Parathyroid adenoma (tissue), 2 donors: ENCODE data around the gene CNTNAP2.
"Not testable (repeated sequence)": the region's sequence is repeated elsewhere in the genome, so short reads cannot be mapped to it uniquely, and the experiment has no call there.

ENCODE experiments used
- H2AFZ ChIP-seq: fragments of 300-600 bp; sonication (generic); one replicate; pipeline ENCODE4 v1.7.0; 2017; ENCODE audit warnings: antibody characterized with exemption, mild to moderate bottlenecking
- H3K27ac ChIP-seq: fragments of 300-600 bp; sonication (generic); one replicate; pipeline ENCODE4 v1.7.0; 2017
- H3K27me3 ChIP-seq: fragments of 300-600 bp; sonication (generic); one replicate; pipeline ENCODE4 v1.7.0; 2017; ENCODE audit warnings: low read length; ENCODE audit not compliant: control insufficient read depth, insufficient read depth
- H3K36me3 ChIP-seq: fragments of 300-600 bp; sonication (generic); one replicate; pipeline ENCODE4 v1.7.0; 2017; ENCODE audit warnings: low read length; ENCODE audit not compliant: control insufficient read depth, insufficient read depth
- H3K4me1 ChIP-seq: fragments of 300-600 bp; sonication (generic); one replicate; pipeline ENCODE4 v1.7.0; 2017; ENCODE audit warnings: control low read depth
- H3K4me2 ChIP-seq: fragments of 300-600 bp; sonication (generic); one replicate; pipeline ENCODE4 v1.7.0; 2017; ENCODE audit warnings: low read length
- H3K4me3 ChIP-seq: fragments of 300-600 bp; sonication (generic); one replicate; pipeline ENCODE4 v1.7.0; 2017; ENCODE audit warnings: low read depth, low read length
- H3K79me2 ChIP-seq: fragments of 300-600 bp; sonication (generic); one replicate; pipeline ENCODE4 v1.7.0; 2017; ENCODE audit warnings: control low read depth
- H3K9ac ChIP-seq: fragments of 300-600 bp; sonication (generic); one replicate; pipeline ENCODE4 v1.7.0; 2017; ENCODE audit warnings: mild to moderate bottlenecking
- H3K9me3 ChIP-seq: fragments of 300-600 bp; sonication (generic); one replicate; pipeline ENCODE4 v1.7.0; 2017; ENCODE audit warnings: low read length; ENCODE audit not compliant: control insufficient read depth
- TF ChIP-seq, protein P1 (sequence below): fragments of 300-600 bp; sonication (generic); IDR thresholded peaks from one replicate; pipeline ENCODE4 v1.7.0; 2017; ENCODE audit warnings: antibody characterized with exemption, mild to moderate bottlenecking
- donor health status: primary hyperparathyroidism.

The CNTNAP2 gene

DNA sequence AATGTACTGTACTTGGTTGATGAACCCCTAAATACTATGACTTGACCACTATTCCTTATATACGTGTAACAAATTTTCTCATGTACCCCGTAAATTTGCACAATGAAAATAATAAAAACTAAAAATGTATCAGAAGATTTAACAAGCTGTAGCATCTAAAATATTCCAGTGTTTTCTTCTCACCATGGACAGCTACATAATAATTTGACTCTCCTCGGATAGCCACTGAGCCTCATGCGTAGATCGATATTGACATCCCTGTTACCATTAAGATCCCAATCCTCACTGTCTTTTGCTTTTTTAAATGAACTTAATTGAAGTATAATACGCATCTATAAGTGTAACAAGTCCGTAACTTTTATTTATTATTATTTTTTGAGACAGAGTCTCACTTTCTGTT, 2294.3 kb downstream of the CNTNAP2 start:
- TF ChIP-seq, protein P1, sequence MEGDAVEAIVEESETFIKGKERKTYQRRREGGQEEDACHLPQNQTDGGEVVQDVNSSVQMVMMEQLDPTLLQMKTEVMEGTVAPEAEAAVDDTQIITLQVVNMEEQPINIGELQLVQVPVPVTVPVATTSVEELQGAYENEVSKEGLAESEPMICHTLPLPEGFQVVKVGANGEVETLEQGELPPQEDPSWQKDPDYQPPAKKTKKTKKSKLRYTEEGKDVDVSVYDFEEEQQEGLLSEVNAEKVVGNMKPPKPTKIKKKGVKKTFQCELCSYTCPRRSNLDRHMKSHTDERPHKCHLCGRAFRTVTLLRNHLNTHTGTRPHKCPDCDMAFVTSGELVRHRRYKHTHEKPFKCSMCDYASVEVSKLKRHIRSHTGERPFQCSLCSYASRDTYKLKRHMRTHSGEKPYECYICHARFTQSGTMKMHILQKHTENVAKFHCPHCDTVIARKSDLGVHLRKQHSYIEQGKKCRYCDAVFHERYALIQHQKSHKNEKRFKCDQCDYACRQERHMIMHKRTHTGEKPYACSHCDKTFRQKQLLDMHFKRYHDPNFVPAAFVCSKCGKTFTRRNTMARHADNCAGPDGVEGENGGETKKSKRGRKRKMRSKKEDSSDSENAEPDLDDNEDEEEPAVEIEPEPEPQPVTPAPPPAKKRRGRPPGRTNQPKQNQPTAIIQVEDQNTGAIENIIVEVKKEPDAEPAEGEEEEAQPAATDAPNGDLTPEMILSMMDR: no peak
- Histone ChIP-seq H3K4me1 (no peaks in the 10 kb centered on the region), H3K36me3 (no peaks in the 10 kb centered on the region), H3K9ac (no peak overlapping the region), H3K27me3 (no peaks in the 10 kb centered on the region), H3K4me3 (no peak overlapping the region), H3K27ac (no peak overlapping the region), H3K79me2 (no peaks in the 10 kb centered on the region), H3K9me3 (no peaks in the 10 kb centered on the region), H2AFZ (no peak overlapping the region), H3K4me2 (no peak overlapping the region)

DNA sequence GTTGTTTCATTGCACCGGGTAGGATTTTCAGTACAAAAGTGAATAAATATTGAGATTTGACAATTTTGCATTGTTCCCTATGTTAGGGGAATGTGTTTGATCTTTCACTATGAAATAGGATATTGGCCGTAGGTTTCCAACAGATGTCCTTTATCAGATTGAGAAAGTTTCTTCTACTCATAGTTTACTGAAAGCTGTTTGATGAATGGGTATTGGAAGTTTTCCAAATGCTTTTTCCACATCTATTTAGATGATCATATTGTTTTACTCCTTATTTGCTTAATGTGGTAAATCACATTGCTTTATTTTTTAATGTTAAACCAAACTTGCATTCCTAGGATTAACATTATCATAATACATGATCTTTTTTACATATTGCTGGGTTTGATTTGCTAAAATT, 2296.1 kb downstream of the CNTNAP2 start:
- H2AFZ ChIP-seq: no peak overlapping the region
- no peaks in the 10 kb centered on the region for H3K27me3 ChIP-seq
- H3K27ac ChIP-seq: no peak overlapping the region
- H3K4me3 ChIP-seq: no peak overlapping the region
- no peak overlapping the region for H3K9ac ChIP-seq
- no peak overlapping the region for H3K4me2 ChIP-seq
- no peaks in the 10 kb centered on the region for H3K9me3 ChIP-seq
- H3K4me1 ChIP-seq: no peaks in the 10 kb centered on the region
- H3K36me3 ChIP-seq: no peaks in the 10 kb centered on the region
- TF ChIP-seq, protein P1: no peak
- H3K79me2 ChIP-seq: no peaks in the 10 kb centered on the region

DNA sequence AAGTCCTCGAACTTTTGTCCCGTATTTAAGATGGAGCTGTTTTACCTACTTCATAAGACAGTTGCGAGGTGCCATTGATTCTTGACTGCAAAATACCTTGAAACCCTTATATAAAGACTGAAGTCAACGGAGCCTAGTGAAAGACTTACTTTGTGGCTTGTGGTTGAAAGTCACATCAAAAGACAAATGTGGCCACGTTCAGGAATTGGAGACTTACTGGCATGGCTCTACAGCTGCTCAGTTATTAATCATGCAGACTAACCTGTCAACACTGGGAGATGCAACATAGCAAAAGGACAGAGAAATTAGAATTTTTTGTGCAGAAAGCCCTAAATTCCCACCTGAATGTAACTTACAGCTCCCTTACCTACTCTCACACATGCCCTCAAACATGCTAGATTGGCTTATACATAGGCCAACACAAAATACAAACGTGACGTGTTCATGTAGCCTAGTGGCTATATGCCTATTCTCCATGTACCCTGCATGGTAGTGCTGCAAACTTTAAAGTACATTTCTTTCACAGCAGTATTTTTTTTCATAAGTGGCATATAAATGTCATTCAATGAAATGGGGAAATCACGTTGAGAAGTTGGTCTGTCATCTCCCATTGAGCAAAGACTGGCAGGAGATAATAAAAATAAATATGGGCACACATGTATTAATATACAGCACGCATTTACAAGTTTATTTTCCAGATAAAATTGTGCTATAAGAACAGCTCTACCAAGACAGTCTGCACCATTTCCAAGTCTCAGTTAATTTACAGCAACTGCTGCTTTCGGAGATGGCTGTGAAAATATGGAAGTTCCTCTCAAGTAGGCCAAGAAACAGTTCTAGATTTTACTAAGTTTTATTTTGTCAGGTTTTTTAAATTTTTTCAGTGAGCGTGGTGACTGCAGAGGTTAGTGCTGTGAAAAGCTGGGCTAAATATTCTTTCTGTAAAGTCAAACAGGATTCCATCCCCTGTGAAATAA, 2303.5 kb downstream of the CNTNAP2 start:
- no peaks in the 10 kb centered on the region for H3K36me3 ChIP-seq
- no peaks in the 10 kb centered on the region for H3K79me2 ChIP-seq
- no peak overlapping the region for H3K4me2 ChIP-seq
- no peak overlapping the region for H3K27ac ChIP-seq
- no peaks in the 10 kb centered on the region for H3K4me1 ChIP-seq
- no peak overlapping the region for H3K4me3 ChIP-seq
- H2AFZ ChIP-seq: no peak overlapping the region
- no peaks in the 10 kb centered on the region for H3K27me3 ChIP-seq
- H3K9ac ChIP-seq: no peak overlapping the region
- no peaks in the 10 kb centered on the region for H3K9me3 ChIP-seq
- TF ChIP-seq, protein P1: no peak

DNA sequence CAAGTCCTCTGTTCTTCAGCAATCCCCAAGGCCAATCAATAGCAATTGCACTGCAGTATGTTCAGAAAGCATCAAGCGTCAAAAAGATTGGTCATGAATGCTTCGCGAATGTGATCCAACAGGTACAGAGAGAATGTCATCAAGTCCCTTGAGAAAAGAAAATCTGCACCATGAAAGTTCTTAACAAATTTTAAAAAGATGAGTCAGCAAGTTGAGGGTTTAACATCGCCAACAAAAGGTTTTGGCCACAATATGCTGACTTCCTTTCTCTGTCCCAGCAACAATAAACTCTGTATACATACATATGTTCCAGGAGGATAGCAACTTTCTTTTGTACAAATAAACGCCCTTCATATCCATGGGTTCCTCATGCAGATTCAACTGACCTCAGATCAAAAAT, 2305.4 kb downstream of the CNTNAP2 start:
- Histone ChIP-seq H3K79me2 (no peaks in the 10 kb centered on the region), H3K9me3 (no peaks in the 10 kb centered on the region), H2AFZ (no peak overlapping the region), H3K36me3 (no peaks in the 10 kb centered on the region), H3K27ac (no peak overlapping the region), H3K27me3 (no peaks in the 10 kb centered on the region), H3K4me2 (no peak overlapping the region), H3K4me1 (no peaks in the 10 kb centered on the region), H3K9ac (no peak overlapping the region), H3K4me3 (no peak overlapping the region)
- TF ChIP-seq, protein P1: no peak

DNA sequence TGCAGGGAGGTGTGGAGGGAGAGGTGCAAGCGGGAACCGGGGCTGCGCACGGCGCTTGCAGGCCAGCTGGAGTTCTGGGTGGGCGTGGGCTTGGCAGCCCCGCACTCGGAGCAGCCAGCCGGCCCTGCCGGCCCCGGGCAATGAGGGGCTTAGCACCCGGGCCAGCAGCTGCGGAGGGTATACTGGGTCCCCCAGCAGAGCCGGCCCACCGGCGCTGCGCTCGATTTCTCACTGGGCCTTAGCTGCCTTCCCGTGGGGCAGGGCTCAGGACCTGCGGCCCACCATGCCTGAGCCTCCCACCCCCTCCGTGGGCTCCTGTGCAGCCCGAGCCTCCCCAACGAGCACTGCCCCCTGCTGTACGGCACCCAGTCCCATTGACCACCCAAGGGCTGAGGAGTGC, 2309.8 kb downstream of the CNTNAP2 start:
- not testable (repeated sequence) for H3K9ac ChIP-seq, H3K4me1 ChIP-seq, H3K27ac ChIP-seq, H3K4me2 ChIP-seq, H3K27me3 ChIP-seq, H3K79me2 ChIP-seq, H3K36me3 ChIP-seq, H3K9me3 ChIP-seq, H3K4me3 ChIP-seq, H2AFZ ChIP-seq

DNA sequence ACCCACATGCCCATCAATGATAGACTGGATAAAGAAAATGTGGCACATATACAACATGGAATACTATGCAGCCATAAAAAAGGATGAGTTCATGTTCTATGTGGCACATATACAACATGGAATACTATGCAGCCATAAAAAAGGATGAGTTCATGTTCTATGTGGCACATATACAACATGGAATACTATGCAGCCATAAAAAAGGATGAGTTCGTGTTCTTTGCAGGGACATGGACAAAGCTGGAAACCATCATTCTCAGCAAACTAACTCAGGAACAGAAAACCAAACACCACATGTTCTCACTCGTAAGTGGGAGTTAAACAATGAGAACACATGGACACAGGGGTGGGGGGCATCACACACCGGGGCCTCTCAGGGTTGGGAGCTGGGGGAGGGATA, 2314.1 kb downstream of the CNTNAP2 start:
- not testable (repeated sequence) for H3K4me1 ChIP-seq, H3K4me2 ChIP-seq, H3K36me3 ChIP-seq, H3K27ac ChIP-seq, H3K27me3 ChIP-seq, H3K9me3 ChIP-seq, H3K4me3 ChIP-seq, H3K9ac ChIP-seq, H3K79me2 ChIP-seq, H2AFZ ChIP-seq
